HG03378 (cell line): ENCODE results near the gene PEX7.
"Not testable (repeated sequence)": the region's sequence is repeated elsewhere in the genome, so short reads cannot be mapped to it uniquely, and the experiment has no call there.

Experiments
- ATAC-seq: cut with Tn5 transposase; IDR thresholded peaks from one replicate; pipeline ENCODE4 v1.9.1; 2021; ENCODE audit warnings: mild to moderate bottlenecking, moderate library complexity; ENCODE audit not compliant: unreplicated experiment

Gene PEX7

GRCh38 chr6:136949957-136950356 is 127.6 kb downstream of the PEX7 start:
- ATAC-seq = not testable (repeated sequence)

GRCh38 chr6:136950436-136951126 is 128.2 kb downstream of the PEX7 start:
- ATAC-seq = no peak

GRCh38 chr6:136952714-136953260 is 130.4 kb downstream of the PEX7 start:
- ATAC-seq = no peak

- ATAC-seq = no peak
Observed at GRCh38 chr6:136955123-136955522, 132.7 kb downstream of the PEX7 start.

GRCh38 chr6:136956590-136957544 is 134.5 kb downstream of the PEX7 start:
- ATAC-seq = no peak

- ATAC-seq = no peak
Observed at GRCh38 chr6:136958168-136958567, 135.8 kb downstream of the PEX7 start.

GRCh38 chr6:136959471-136959891 is 137.1 kb downstream of the PEX7 start:
- ATAC-seq = no peak

GRCh38 chr6:136959935-136960334 is 137.5 kb downstream of the PEX7 start:
- ATAC-seq = not testable (repeated sequence)

GRCh38 chr6:136960781-136961180 is 138.4 kb downstream of the PEX7 start:
- ATAC-seq = no peak

- no peak for ATAC-seq
Observed at GRCh38 chr6:136961848-136962247, 139.5 kb downstream of the PEX7 start.

GRCh38 chr6:136962661-136963060 is 140.3 kb downstream of the PEX7 start:
- ATAC-seq = no peak

- no peak for ATAC-seq
Observed at GRCh38 chr6:136963259-136963658, 140.9 kb downstream of the PEX7 start.
